DMS79 treated with DMSO at 0.1 percent for 48 hours (cell line): ENCODE results near the gene LARP4B.

Source experiments
- DNase-seq: peaks from one replicate; lab custom pipeline; 2025; lab: John Stamatoyannopoulos, UW

Gene LARP4B

DNA sequence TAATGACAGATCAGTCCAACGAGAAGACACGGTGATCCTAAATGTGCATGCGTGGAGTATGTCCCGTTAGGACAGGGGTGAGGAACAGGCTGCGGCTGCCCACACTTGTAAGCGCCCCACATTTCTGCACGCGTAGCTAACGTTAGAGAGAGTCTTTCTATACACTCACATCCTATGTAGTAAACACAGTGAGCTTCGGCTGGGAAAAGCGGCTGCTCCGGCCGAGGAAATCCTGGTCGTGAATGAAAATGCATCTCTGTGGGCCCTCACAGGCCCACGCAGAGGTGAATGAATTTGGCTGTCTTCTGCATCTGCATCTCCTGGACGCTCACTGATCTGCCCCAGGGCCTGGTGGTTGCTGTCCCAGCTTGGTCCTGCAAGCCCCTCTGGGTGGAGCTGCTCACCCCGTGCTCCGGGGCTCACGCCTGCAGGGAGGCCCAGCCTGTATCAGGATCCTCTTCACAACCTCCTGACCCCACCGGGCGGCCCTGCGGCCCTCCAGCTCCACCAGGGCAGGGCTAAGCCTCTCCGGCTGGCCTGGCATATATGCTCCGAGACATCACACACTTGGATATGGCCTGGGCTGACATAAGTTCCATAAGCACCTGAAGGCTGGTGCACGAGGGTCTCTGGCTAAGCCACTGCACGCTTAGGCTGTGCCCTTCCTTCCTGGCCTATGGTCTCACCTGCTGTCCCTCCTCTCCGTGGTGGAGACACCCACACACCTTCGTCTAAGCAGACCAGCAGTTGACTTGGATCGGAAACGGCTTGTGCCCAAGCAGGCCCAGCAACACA lies 124.1 kb downstream of the LARP4B start:
- DNase-seq, result no peak

DNA sequence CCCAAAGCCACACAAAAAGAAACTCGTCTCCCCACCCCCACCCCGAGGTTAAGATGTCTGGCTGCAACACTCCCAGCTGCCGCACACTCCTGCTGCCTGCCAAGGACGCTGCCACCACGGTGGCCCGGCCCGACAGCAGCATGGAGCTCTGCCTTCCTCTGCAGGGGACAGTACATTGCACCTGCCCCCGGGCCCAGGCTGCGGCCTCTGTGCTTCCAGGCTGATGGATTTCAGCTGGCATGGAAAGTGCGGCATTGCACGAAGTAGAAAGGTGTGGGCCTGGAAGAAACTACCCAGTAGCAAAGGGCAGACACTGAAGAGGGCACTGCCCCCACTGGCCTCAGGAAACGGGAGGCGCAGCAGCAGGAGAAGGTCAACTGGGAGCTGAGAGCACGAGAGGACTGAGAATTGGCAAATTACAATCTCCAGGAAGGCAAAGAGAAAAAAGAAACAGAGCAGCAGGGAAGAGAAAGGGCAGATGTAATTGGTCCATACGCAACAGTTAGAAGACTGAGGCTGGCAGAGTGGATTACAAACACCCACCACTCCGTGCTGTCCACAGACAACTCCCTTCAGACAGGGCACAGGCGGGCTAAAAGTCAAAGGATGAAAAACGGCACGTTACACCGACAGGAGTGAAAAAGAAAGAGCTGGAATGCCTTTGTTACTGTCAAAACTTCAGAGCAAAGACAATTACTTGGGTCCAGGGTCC lies 124.9 kb downstream of the LARP4B start:
- DNase-seq, result no peak

GRCh38 chr10:805620-806305 lies 125.7 kb downstream of the LARP4B start:
- DNase-seq, result no peak

- DNase-seq, result no peak
Observed at GRCh38 chr10:804787-805619, 126.5 kb downstream of the LARP4B start.

DNA sequence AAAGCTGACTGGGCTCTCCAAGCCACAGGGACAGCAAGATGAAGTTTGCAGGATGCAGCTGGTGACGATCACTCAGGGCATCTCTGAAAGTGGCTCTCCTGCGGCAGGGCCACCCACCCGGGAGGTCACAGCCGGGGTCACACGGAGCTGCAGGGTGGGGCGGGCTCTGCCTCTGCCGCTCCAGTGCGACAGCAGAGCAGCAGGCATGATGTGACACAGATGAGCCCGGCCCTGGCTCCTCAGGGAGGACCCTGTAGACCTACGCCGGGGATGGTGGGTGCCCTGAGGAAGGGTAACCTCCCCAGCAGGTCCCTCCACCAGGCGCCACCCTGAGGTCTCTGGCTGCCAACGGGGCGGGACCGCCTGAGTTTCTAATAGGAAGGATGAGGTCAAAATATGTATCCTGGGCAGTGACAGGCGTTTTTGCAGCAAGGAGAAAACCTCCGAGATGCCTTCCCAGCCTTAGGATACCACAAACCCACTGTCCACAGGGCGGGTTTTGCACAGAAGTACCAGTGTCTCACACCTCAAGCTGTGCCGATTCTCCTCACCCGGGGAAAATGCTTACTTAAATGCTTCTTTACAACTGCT lies 127.2 kb downstream of the LARP4B start:
- DNase-seq, result no peak

GRCh38 chr10:803041-803741 lies 128.3 kb downstream of the LARP4B start:
- DNase-seq, result no peak

DNA sequence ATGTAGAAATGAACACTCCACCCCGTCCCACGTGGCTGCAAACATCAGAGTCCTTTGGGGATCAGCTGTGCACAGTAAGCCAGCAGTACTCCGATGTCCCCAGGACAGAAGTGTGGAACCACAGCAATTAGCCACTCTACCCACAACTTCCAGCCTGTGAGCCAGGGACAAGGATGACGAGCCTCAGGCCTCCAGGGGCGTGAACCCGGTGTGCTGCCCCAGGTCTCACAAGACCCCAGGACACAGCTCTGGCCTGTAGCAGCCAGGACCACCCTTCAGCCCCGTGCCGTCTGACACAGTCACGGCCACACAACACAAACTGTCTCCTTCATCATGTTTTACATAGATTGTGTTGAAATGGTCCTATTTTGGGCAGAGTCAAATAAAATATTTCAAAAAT lies 129.0 kb downstream of the LARP4B start:
- DNase-seq, result no peak

GRCh38 chr10:797179-797578 lies 134.3 kb downstream of the LARP4B start:
- no peak for DNase-seq

GRCh38 chr10:796233-796632 lies 135.3 kb downstream of the LARP4B start:
- no peak for DNase-seq

DNA sequence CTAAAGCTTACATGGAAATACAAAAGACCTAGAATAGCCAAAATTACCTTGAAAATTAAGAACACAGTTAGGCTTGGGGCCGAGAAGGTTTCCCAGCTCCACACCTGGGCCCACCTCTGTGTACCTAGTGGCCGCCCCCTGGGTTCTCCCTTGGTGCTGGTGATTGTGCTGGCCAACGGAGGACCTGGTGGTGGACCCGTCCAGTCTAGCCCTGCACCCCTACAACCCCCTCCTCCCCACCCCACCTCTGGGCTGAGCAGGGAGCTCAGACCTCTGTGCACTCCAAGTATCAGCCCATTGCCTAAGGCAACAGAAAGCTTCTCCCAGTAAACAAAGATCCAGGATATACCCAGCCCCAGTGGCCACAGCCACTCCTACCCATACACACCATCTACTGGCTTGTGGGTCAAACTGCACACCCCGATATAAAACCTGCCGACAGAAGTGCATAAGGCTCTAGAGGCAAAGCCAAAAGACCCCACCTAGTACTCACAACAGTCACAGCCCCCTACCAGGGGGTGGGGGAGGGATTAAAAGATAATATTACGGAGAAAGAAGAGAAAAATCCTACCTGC lies 137.0 kb downstream of the LARP4B start:
- no peak for DNase-seq

GRCh38 chr10:792792-793100 lies 138.8 kb downstream of the LARP4B start:
- DNase-seq, result no peak

- DNase-seq, result no peak
Observed at GRCh38 chr10:792083-792791, 139.3 kb downstream of the LARP4B start.

DNA sequence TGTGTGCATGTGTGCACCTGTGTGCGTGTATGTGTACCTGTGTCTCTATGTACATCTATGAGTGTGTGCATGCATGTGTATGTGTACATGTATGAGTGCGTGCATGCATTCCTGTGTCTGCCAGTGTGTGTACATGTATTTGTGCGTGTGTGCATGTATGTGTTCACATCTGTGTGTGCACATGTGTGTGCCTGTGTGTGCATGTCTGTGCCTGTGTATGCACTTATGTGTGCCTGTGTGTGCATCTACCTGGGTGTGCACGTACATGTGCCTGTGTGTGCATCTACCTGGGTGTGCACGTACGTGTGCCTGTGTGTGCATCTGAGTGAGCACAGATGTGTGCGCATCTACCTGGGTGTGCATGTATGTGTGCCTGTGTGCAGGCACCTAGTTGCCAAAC lies 139.9 kb downstream of the LARP4B start:
- no peak for DNase-seq

- DNase-seq, result no peak
Observed at GRCh38 chr10:790821-791551, 140.5 kb downstream of the LARP4B start.

- no peak for DNase-seq
Observed at GRCh38 chr10:789831-790701, 141.4 kb downstream of the LARP4B start.

DNA sequence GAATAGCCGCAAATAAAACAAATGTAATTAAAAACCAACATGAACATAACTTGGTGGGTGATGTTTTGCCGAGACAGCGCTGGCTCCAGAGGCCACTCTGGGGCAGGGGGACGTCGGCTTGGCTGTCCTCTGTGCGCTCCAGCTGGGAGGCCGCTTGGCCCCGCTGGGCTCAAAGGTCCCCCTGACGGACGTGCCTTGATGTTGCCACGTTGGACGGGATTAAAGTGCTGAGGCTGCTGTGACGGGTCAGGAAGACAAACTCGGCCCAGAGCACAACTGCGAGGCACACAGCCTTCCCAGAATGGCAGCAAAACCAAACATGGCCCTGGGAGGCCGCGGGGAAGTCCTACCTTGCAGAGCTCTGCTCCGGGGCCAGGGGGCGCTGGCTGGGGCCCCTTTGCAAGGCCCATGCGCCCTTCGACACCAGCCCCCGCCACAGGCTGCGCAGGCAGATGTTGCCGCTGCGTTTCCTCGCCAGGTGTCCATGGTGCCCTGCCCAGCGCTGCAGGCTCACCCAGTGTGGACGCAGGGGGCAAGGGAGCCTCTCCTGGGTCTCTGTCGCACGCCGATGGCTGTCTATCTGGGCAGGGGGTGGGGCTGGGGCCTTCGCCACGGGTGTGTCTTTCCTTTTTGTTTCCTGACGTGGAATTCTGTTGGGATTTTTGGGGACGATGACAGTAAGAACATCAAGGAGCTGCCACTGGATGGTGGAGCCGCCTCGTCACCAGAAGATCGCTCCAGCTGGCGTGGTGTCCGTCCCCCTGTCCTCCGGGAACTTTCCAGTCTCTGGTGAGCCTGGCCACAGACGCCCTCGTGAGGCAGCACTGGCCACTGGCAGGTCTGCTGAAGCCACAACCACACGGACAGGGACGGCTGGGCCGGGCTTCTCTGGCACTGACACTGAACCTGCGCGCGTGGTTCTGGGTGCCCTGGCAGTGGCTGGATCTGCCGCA lies 142.4 kb downstream of the LARP4B start:
- no peak for DNase-seq

DNA sequence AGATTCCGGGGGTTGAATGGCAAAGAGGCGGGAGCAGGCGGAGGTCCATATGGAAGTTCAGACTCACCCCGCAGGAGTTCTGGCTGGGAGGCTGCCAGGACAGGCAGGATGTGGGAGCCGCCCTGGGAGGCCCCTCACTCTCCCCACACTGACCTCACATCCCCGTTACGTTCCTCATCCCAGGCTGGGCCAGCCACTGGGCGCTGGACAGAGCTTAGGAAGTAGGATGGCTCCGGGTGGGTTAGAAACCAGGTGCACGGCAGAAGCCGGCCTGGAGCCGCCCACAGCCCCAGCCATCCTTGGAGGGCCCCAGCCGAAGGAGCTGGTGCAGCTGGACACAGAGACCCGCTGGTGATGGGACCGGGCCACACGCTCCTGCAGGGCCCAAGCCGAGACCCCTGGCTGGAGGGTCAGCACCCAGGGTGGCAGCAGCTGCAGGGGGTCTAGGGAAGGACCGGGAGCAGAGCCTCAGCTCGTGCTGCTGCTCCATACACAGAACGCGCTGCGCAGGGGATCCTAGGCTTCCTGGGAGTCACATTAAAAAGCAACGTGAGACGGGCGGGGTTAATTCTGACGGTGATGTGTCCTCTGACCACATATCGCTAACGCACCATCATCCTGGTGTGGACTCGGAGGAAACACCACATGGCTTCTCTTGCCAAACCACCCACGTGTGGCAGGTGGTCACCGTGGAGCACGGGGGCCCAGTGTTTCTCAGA lies 143.4 kb downstream of the LARP4B start:
- DNase-seq, result no peak
